ENCODE measurements around the gene AFAP1L1. TPM values are rescaled to one million over a fixed set of nuclear protein-coding genes. Genes with fewer than 3 reads are reported as not detected.

The AFAP1L1 gene
- total and polyA plus RNA-seq, 2 of the 13 experiments (the other 11 are each of a cell fraction or from before 2014, with no cell fraction given), result 0.38 to 1.0 TPM

DNA sequence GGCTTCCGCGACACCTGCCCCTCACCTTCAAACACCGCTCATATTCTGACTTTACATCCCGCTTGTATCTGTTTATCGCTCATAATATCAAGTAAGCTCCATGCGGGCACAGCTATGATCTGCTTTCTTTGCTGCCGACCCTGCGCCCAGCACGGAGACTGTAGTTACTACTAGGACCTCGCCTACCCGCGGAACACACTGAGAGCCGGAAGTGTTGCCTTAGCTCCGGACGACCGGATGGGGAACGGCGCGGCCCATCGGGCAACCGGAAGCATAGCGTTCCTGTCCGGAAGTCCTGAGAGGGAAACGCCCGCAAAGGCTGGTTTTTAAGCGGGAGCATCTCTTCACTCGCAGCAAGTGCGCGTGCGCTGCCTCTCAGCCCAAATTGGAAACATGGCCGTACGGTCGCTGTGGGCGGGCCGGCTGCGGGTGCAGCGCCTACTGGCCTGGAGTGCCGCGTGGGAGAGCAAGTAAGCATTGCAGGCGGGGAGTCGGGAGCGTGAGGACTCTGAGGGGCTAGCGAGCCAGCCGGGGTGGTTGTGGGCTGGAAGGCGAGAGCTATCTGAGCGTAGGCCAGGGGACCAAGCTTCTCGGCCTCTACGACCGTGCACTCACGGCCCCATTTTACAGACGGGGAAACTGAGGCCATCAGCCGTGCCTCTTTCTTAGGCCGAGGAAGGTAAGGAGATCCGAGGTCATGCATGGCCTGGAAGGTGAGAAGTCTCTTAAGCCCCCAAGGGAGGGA, 73.7 kb downstream of the AFAP1L1 start, which contains the start of gene GRPEL2 (continued):
- TF ChIP-seq, protein P1, sequence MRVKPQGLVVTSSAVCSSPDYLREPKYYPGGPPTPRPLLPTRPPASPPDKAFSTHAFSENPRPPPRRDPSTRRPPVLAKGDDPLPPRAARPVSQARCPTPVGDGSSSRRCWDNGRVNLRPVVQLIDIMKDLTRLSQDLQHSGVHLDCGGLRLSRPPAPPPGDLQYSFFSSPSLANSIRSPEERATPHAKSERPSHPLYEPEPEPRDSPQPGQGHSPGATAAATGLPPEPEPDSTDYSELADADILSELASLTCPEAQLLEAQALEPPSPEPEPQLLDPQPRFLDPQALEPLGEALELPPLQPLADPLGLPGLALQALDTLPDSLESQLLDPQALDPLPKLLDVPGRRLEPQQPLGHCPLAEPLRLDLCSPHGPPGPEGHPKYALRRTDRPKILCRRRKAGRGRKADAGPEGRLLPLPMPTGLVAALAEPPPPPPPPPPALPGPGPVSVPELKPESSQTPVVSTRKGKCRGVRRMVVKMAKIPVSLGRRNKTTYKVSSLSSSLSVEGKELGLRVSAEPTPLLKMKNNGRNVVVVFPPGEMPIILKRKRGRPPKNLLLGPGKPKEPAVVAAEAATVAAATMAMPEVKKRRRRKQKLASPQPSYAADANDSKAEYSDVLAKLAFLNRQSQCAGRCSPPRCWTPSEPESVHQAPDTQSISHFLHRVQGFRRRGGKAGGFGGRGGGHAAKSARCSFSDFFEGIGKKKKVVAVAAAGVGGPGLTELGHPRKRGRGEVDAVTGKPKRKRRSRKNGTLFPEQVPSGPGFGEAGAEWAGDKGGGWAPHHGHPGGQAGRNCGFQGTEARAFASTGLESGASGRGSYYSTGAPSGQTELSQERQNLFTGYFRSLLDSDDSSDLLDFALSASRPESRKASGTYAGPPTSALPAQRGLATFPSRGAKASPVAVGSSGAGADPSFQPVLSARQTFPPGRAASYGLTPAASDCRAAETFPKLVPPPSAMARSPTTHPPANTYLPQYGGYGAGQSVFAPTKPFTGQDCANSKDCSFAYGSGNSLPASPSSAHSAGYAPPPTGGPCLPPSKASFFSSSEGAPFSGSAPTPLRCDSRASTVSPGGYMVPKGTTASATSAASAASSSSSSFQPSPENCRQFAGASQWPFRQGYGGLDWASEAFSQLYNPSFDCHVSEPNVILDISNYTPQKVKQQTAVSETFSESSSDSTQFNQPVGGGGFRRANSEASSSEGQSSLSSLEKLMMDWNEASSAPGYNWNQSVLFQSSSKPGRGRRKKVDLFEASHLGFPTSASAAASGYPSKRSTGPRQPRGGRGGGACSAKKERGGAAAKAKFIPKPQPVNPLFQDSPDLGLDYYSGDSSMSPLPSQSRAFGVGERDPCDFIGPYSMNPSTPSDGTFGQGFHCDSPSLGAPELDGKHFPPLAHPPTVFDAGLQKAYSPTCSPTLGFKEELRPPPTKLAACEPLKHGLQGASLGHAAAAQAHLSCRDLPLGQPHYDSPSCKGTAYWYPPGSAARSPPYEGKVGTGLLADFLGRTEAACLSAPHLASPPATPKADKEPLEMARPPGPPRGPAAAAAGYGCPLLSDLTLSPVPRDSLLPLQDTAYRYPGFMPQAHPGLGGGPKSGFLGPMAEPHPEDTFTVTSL (CRISPR knock-in tag; IDR thresholded peaks at IDR 0.05; ENCODE audit: borderline replicate concordance), result peak; percentile 63; the same call in 1 of the 2 replicates
- TF ChIP-seq RFXAP (CRISPR knock-in tag; IDR thresholded peaks at IDR 0.05; ENCODE audit: borderline replicate concordance) (peak; percentile 76; the same call in 1 of the 2 replicates), ZNF12 (CRISPR knock-in tag; IDR thresholded peaks at IDR 0.05) (no peak), ZNF883 (CRISPR knock-in tag; IDR thresholded peaks at IDR 0.05; ENCODE audit: not compliant biosample characterization) (no peak), MZF1 (CRISPR knock-in tag; IDR thresholded peaks at IDR 0.05; ENCODE audit: borderline replicate concordance) (peak; percentile 69; the same call in 1 of the 2 replicates)
- TF ChIP-seq, protein P2, sequence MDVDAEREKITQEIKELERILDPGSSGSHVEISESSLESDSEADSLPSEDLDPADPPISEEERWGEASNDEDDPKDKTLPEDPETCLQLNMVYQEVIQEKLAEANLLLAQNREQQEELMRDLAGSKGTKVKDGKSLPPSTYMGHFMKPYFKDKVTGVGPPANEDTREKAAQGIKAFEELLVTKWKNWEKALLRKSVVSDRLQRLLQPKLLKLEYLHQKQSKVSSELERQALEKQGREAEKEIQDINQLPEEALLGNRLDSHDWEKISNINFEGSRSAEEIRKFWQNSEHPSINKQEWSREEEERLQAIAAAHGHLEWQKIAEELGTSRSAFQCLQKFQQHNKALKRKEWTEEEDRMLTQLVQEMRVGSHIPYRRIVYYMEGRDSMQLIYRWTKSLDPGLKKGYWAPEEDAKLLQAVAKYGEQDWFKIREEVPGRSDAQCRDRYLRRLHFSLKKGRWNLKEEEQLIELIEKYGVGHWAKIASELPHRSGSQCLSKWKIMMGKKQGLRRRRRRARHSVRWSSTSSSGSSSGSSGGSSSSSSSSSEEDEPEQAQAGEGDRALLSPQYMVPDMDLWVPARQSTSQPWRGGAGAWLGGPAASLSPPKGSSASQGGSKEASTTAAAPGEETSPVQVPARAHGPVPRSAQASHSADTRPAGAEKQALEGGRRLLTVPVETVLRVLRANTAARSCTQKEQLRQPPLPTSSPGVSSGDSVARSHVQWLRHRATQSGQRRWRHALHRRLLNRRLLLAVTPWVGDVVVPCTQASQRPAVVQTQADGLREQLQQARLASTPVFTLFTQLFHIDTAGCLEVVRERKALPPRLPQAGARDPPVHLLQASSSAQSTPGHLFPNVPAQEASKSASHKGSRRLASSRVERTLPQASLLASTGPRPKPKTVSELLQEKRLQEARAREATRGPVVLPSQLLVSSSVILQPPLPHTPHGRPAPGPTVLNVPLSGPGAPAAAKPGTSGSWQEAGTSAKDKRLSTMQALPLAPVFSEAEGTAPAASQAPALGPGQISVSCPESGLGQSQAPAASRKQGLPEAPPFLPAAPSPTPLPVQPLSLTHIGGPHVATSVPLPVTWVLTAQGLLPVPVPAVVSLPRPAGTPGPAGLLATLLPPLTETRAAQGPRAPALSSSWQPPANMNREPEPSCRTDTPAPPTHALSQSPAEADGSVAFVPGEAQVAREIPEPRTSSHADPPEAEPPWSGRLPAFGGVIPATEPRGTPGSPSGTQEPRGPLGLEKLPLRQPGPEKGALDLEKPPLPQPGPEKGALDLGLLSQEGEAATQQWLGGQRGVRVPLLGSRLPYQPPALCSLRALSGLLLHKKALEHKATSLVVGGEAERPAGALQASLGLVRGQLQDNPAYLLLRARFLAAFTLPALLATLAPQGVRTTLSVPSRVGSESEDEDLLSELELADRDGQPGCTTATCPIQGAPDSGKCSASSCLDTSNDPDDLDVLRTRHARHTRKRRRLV (CRISPR knock-in tag; IDR thresholded peaks at IDR 0.05), result peak; percentile 72
- TF ChIP-seq, protein P3, sequence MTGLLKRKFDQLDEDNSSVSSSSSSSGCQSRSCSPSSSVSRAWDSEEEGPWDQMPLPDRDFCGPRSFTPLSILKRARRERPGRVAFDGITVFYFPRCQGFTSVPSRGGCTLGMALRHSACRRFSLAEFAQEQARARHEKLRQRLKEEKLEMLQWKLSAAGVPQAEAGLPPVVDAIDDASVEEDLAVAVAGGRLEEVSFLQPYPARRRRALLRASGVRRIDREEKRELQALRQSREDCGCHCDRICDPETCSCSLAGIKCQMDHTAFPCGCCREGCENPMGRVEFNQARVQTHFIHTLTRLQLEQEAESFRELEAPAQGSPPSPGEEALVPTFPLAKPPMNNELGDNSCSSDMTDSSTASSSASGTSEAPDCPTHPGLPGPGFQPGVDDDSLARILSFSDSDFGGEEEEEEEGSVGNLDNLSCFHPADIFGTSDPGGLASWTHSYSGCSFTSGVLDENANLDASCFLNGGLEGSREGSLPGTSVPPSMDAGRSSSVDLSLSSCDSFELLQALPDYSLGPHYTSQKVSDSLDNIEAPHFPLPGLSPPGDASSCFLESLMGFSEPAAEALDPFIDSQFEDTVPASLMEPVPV (CRISPR knock-in tag; IDR thresholded peaks at IDR 0.05), result peak; percentile 79
- TF ChIP-seq, protein P4, sequence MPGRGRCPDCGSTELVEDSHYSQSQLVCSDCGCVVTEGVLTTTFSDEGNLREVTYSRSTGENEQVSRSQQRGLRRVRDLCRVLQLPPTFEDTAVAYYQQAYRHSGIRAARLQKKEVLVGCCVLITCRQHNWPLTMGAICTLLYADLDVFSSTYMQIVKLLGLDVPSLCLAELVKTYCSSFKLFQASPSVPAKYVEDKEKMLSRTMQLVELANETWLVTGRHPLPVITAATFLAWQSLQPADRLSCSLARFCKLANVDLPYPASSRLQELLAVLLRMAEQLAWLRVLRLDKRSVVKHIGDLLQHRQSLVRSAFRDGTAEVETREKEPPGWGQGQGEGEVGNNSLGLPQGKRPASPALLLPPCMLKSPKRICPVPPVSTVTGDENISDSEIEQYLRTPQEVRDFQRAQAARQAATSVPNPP (CRISPR knock-in tag; IDR thresholded peaks at IDR 0.05), result 0 out of 2 replicates have a peak, but pooled peaks have one; percentile 79
- TF ChIP-seq, protein P5, sequence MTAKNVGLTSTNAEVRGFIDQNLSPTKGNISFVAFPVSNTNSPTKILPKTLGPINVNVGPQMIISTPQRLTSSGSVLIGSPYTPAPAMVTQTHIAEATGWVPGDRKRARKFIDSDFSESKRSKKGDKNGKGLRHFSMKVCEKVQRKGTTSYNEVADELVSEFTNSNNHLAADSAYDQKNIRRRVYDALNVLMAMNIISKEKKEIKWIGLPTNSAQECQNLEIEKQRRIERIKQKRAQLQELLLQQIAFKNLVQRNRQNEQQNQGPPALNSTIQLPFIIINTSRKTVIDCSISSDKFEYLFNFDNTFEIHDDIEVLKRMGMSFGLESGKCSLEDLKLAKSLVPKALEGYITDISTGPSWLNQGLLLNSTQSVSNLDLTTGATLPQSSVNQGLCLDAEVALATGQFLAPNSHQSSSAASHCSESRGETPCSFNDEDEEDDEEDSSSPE (CRISPR knock-in tag; IDR thresholded peaks at IDR 0.05), result peak; percentile 86; the same call in 1 of the 2 replicates
- TF ChIP-seq, protein P6, sequence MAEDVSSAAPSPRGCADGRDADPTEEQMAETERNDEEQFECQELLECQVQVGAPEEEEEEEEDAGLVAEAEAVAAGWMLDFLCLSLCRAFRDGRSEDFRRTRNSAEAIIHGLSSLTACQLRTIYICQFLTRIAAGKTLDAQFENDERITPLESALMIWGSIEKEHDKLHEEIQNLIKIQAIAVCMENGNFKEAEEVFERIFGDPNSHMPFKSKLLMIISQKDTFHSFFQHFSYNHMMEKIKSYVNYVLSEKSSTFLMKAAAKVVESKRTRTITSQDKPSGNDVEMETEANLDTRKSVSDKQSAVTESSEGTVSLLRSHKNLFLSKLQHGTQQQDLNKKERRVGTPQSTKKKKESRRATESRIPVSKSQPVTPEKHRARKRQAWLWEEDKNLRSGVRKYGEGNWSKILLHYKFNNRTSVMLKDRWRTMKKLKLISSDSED (CRISPR knock-in tag; IDR thresholded peaks at IDR 0.05), result no peak

Measured in HepG2 (cell line).